Smooth muscle cell (in vitro differentiated cells): ENCODE data around the gene ZNF471. TPM values are rescaled to one million over a fixed set of nuclear protein-coding genes. Genes with fewer than 3 reads are reported as not detected.

ENCODE experiments used
- DNase-seq: peaks from one replicate; lab custom pipeline; 2025; ENCODE audit not compliant: unreplicated experiment; lab: John Stamatoyannopoulos, UW
- H2AFZ ChIP-seq: fragments of 200-600 bp; sonication (generic); 2 replicates; pipeline ENCODE4 v1.6.0; 2016; ENCODE audit warnings: antibody characterized with exemption, low read depth, mild to moderate bottlenecking
- H3F3A ChIP-seq: fragments of 200-600 bp; sonication (generic); 2 replicates; pipeline ENCODE4 v1.6.0; 2017; ENCODE audit warnings: antibody characterized with exemption, low read depth
- H3K27ac ChIP-seq: fragments of 200-600 bp; sonication (generic); 2 replicates; pipeline ENCODE4 v1.5.1; 2016; ENCODE audit warnings: low read depth, mild to moderate bottlenecking
- H3K27me3 ChIP-seq: fragments of 200-600 bp; sonication (generic); 2 replicates; pipeline ENCODE4 v1.6.1; 2016; ENCODE audit warnings: low read depth, mild to moderate bottlenecking
- H3K36me3 ChIP-seq: fragments of 200-600 bp; sonication (generic); 2 replicates; pipeline ENCODE4 v1.5.1; 2016; ENCODE audit warnings: low read depth
- H3K4me1 ChIP-seq: fragments of 200-600 bp; sonication (generic); 2 replicates; pipeline ENCODE4 v1.5.1; 2016; ENCODE audit warnings: low read depth
- H3K4me2 ChIP-seq: fragments of 200-600 bp; sonication (generic); 2 replicates; pipeline ENCODE4 v1.6.0; 2016; ENCODE audit warnings: mild to moderate bottlenecking
- H3K4me3 ChIP-seq: fragments of 200-600 bp; sonication (generic); 2 replicates; pipeline ENCODE4 v1.5.1; 2016; ENCODE audit warnings: mild to moderate bottlenecking
- H3K79me2 ChIP-seq: fragments of 200-600 bp; sonication (generic); 2 replicates; pipeline ENCODE4 v1.6.0; 2016; ENCODE audit warnings: low read depth, mild to moderate bottlenecking
- H3K9ac ChIP-seq: fragments of 200-600 bp; sonication (generic); 2 replicates; pipeline ENCODE4 v1.6.0; 2016; ENCODE audit warnings: low read depth
- H3K9me3 ChIP-seq: fragments of 200-600 bp; sonication (generic); replicated peaks from 2 replicates; pipeline ENCODE4 v1.5.1; 2016; ENCODE audit warnings: low read depth
- H4K20me1 ChIP-seq: fragments of 200-600 bp; sonication (generic); 2 replicates; pipeline ENCODE4 v1.6.0; 2016; ENCODE audit warnings: low read depth
- CTCF ChIP-seq: fragments of 200-600 bp; sonication (generic); IDR thresholded peaks from 2 replicates; pipeline ENCODE4 v1.5.1; 2017; ENCODE audit warnings: borderline replicate concordance, mild to moderate bottlenecking, antibody characterized with exemption; ENCODE audit not compliant: insufficient read depth, poor library complexity, severe bottlenecking
- WGBS: methylation state at CpG from one replicate; pipeline ENCODE4 v1.1.7; 2016; ENCODE audit warnings: low lambda C conversion rate; 5-methylcytosine and 5-hydroxymethylcytosine counted together
- polyA plus RNA-seq: library from polyadenylated mRNA; unstranded; fragments of >200 nt; fragmentation: Nextera tagmentation; extraction: Ambion mirVana; gene quantifications from 2 replicates; pipeline ENCODE4 v1.2.1, GENCODE V29; 2016
- total RNA-seq: library from RNA; depleted of rRNA; stranded (reverse); fragments of >200 nt; gene quantifications from 2 replicates; pipeline ENCODE4 v1.2.3, GENCODE V29; 2014

The ZNF471 gene
- total and polyA plus RNA-seq, 2 experiments from 2014 or later, result 0.90 to 1.0 TPM

DNA sequence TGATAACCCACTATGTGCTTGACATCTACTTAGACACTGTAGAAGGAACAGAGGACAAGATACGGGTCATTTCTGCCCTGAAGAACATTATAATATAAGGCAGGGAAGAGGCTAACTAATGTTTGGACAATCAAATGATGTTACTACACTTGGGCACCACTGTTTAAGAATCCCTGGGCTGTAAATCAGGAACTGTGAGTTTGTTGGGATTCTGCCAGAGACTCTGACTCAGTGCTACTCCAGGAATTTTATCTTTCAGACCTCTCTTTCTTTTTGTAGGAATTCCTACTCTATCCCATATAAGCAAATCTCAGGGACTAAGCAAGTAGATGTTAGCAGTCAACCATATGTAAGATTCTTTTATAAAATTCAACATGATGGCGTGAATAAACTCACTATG, 3.1 kb upstream of the ZNF471 start:
- Histone ChIP-seq H3K4me2 (no peak overlapping the region), H4K20me1 (no peaks in the 10 kb centered on the region), H2AFZ (no peak overlapping the region), H3K9ac (no peak overlapping the region), H3K27me3 (no peaks in the 10 kb centered on the region), H3K9me3 (no peaks in the 10 kb centered on the region), H3K27ac (no peak overlapping the region), H3K4me1 (no peaks in the 10 kb centered on the region), H3K4me3 (no peak overlapping the region), H3F3A (no peaks in the 10 kb centered on the region), H3K79me2 (no peaks in the 10 kb centered on the region), H3K36me3 (no peaks in the 10 kb centered on the region)
- TF ChIP-seq CTCF, result no peak
- DNase-seq, result no peak
- WGBS, result 78% methylated on average over 2 of the region's 2 CpGs

GRCh38 chr19:56508290-56508778, 679 bp downstream of the ZNF471 start:
- Histone ChIP-seq H4K20me1 (no peaks in the 10 kb centered on the region), H3K9me3 (peaks cover 4% of the 10 kb centered on the region), H3K4me1 (no peaks in the 10 kb centered on the region), H3K4me3 (peak overlapping the region; percentile 70), H3K79me2 (no peaks in the 10 kb centered on the region), H3K27me3 (no peaks in the 10 kb centered on the region), H2AFZ (peak overlapping the region; percentile 86), H3K36me3 (no peaks in the 10 kb centered on the region), H3F3A (no peaks in the 10 kb centered on the region), H3K27ac (peak overlapping the region; percentile 96), H3K4me2 (peak overlapping the region; percentile 73), H3K9ac (peak overlapping the region; percentile 96)
- TF ChIP-seq CTCF, result no peak
- 59% methylated on average over 17 of the region's 17 CpGs for WGBS
- no peak for DNase-seq

DNA sequence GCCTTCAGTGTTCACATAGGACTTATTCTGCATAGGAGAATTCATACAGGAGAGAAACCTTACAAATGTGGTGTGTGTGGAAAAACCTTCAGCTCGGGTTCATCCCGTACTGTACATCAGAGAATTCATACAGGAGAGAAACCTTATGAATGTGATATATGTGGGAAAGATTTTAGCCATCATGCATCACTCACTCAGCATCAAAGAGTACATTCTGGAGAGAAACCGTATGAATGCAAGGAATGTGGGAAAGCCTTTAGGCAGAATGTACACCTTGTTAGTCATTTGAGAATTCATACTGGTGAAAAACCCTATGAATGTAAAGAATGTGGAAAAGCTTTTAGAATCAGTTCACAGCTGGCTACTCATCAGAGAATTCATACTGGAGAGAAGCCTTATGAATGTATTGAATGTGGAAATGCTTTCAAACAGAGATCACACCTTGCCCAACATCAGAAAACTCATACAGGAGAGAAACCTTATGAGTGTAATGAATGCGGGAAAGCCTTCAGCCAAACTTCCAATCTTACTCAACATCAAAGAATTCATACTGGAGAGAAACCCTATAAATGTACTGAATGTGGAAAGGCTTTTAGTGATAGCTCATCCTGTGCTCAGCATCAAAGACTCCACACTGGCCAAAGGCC, 17.7 kb downstream of the ZNF471 start:
- H3K27ac ChIP-seq, result no peak overlapping the region
- WGBS, result 84% methylated on average over 4 of the region's 4 CpGs
- TF ChIP-seq CTCF, result no peak
- no peak overlapping the region for H2AFZ ChIP-seq
- H3K4me3 ChIP-seq, result no peak overlapping the region
- peaks cover 55% of the 10 kb centered on the region for H3K9me3 ChIP-seq
- H4K20me1 ChIP-seq, result no peaks in the 10 kb centered on the region
- H3K9ac ChIP-seq, result no peak overlapping the region
- H3K36me3 ChIP-seq, result peaks cover 22% of the 10 kb centered on the region
- DNase-seq, result no peak
- no peaks in the 10 kb centered on the region for H3K4me1 ChIP-seq
- no peaks in the 10 kb centered on the region for H3K27me3 ChIP-seq
- no peaks in the 10 kb centered on the region for H3K79me2 ChIP-seq
- H3K4me2 ChIP-seq, result no peak overlapping the region
- H3F3A ChIP-seq, result no peaks in the 10 kb centered on the region

- Histone ChIP-seq H3K4me1 (no peaks in the 10 kb centered on the region), H3K27me3 (no peaks in the 10 kb centered on the region), H3K4me2 (peak overlapping the region; percentile 74), H3K9me3 (peaks cover 4% of the 10 kb centered on the region), H4K20me1 (no peaks in the 10 kb centered on the region), H3K9ac (no peak overlapping the region), H2AFZ (no peak overlapping the region), H3K4me3 (peak overlapping the region; percentile 81), H3K27ac (no peak overlapping the region), H3F3A (no peaks in the 10 kb centered on the region), H3K36me3 (peaks cover 6% of the 10 kb centered on the region), H3K79me2 (no peaks in the 10 kb centered on the region)
- 99% methylated on average over 3 of the region's 3 CpGs for WGBS
- DNase-seq, result no peak
- TF ChIP-seq CTCF, result no peak
Measured at GRCh38 chr19:56537442-56537841, 29.8 kb downstream of the ZNF471 start.
